Fibroblast of peridontal ligament (primary cell): ENCODE results near the gene PSMD10.

ENCODE experiments used
- DNase-seq: peaks from one replicate; pipeline ENCODE4 v3.0.0-alpha.2; 2010; ENCODE audit errors: extremely low read depth

The PSMD10 gene

DNA sequence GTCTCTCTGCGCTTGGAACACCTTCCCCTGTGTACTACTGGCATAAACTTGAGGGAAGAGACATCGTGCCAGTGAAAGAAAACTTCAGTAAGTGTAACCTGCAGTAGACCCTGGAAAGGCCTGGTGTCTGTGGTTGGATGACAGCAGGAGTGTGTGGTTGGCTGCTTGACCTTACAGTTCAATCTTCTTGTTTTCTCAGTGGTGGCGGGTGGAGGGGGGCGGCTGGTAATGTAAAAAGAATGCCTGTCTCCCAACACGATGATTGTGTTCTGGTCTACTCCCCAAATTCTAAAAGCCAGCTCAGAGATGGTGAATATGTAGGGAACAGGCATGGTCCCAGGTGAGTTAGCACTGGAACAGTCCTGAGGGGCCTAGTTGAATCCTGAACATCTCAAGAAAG lies 18.6 kb downstream of the PSMD10 start:
- no peak for DNase-seq

DNA sequence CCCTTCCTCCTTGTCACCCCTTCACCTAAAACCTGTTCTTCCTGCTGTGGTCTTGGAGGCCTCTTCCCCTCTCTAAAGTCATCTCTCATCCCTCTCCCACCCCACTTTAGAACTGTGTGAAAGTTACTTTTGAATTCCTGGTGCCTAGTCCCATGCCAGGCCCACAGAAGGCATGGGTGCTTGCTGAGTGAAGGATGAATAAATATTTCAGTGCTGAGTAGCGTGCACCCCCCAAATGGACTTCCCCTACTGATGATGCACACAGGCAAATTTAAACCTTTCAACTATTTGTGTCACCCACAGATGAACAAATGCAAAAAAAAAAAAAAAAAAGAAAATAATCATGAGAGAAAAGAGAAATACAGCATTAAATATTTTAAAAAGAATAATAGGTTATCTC lies 19.8 kb downstream of the PSMD10 start:
- DNase-seq: no peak

DNA sequence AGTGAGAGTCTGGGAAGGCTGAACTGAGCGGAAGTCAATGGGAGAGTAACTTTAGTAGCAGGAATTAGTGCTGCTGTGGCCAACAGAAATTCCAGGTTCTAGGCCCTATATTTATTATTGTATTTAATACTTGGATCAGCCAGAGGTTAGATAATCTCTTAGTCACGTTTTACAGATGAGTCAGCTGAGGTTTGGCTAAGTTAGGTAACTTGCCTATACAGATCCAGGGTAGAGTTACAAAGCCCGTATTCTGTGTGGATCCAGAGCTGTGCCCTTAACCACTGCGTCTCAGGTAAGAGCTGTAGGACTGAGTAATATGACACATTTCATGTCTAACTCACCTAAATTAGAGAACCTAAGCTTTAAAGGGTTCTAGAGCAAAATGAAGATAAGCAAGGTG lies 20.5 kb downstream of the PSMD10 start:
- peak; percentile 9 for DNase-seq

DNA sequence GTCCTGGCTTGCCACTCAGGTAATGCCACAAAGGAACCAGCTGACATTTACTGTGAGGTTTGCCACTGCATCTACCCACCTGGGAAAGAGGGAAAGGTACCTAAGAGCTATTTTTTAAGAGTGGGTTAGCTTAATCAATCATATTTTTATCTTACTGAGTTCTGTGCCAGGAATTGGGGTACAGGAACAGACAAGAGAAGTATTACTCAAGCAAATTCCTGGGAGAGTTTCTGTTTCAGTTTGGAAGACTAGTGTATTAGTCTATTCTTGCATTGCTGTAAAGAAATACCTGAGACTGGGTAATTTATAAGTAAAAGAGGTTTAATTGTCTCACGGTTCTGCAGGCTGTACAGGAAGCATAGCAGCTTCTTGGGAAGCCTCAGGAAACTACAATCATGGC lies 23.2 kb downstream of the PSMD10 start:
- no peak for DNase-seq

DNA sequence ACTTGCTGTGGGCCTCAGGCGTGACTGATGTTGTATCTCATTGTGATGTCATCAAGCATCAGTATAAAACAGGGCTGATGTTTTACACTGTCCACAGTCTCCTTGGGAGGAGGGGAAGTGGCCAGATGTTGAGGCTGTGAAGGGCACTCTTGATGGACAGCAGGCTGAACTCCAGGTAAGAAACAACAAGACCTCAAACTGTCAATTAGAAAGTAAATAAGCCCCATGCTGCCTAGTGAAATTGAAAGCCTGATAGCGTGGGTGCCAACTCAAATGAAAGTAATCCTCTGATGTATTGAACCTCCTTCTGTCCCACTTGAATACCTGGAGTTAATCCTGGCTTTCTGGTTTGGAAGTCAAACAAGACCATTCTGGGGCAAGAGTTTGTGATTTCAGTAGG lies 26.7 kb downstream of the PSMD10 start:
- DNase-seq: no peak

DNA sequence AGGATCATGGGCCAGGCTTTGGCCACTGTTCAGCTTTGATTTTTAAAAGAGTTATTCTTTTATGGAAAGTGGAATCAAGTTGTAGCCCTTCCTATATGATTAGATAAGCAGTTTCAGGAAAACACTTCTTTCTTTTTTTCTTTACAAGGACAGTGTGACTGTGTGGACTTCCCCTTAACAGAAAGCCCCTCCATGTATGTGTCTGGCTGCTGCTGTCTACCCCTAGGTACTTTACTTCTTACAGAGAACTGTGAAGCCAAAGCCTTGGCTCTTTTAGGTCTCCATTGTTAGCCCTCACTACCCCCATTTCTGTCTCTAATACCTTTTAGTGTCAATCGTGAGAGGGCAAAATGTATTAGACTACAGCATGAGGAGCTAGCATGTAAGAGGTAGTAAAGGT lies 27.3 kb downstream of the PSMD10 start:
- no peak for DNase-seq

DNA sequence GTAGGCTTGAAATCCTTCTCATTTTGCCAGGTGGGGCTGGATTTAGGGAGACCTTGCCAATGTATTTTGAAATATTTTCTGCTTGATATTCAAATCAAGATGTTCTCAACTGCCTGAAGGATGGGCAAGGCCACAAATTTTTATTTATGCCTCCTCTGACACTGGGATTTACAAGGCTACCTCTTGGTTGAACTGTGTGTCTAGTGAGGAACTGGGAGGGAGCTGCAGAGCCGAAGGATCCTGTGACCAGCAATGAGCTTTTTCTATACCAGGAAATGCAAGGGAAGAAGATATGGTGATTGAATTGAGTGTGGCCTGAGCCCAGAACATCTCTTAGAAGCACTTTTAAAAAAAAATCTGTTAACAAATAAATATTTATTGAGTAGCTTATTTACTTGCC lies 31.5 kb downstream of the PSMD10 start:
- DNase-seq: no peak

DNA sequence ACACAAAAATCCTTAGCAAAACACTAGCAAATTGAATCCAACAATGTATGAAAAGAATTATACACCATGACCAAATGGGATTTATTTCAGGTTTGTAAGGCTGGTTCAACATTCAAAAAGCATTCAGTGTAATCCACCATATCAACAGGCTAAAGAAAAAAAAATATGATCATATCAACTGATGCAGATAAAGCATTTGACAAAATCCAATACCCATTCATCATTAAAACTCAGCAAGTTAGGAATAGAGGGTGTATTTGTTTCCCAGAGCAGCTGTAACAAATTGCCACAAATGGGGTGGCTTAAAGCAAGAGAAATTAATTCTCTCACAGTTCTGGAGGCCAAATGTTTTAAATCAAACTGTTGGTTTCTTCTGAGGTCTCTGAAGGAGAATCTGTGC lies 35.8 kb downstream of the PSMD10 start:
- DNase-seq: no peak

DNA sequence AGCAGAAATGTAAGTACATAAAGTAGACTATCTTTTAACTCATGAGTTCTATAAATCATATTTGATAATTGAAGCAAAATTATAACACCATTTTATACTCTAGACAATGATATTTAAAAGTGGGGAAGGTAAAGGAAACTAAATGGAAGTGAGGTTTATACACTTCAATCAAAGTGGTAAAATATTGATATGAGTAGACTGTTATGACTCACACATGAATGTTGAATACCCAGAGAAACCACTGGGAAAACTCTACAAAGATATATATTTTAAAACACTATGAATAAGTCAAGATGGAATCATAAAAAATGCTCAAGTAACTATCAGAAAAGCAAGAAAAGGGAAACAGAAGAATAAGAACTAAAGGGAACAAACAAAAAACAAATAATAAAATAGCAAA lies 38.1 kb downstream of the PSMD10 start:
- no peak for DNase-seq

DNA sequence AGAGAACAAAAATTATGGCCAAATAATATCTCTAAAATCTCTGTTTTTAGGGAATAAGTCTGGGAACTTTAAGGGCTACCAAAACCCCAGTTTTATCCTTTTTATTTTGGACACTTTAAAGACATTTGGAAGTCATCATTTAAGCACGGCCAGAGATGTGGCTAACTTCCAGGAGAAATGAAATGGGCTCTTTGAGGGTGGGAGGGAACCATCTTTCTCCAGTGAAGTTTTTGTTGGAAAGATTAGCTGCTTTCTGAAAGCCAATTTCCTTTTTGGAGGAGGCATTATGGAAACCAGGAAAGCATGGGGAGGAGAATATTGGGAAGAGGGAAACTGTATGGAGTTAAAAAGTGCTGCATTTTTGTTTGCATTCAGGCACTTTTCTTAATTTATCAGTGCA lies 41.7 kb downstream of the PSMD10 start:
- DNase-seq: peak; percentile 6

DNA sequence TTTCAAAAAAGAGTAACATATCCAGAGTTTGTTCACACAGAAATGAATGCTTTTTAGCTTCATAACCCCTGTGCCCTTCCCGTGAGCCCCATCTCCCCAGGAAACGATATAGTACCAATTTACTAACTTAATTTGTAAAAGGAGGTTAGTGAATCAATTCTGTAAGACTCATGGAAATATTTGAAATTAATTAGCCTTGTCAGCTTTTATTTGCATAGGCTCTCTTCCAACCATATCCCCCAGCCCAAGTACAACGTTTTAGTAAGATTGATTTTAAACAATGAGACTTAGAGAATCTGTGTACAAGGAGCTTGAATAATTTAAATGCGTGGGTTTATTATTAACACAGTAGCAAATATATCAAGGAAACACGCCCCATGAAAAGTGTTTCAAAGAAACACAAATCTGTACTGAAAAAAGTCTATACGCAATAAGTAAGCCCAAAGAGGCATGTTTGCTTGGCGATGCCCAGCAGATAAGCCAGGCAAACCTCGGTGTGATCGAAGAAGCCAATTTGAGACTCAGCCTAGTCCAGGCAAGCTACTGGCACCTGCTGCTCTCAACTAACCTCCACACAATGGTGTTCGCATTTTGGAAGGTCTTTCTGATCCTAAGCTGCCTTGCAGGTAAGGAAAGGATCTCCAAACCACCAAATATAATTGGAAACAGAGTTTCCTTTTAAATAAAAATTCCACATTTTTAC lies 46.6 kb downstream of the PSMD10 start, which contains the start of gene VSIG1:
Gene VSIG1, plus strand, starts transcription at position 512 of the 703 bp plus-strand sequence. Its CDS starts 66 bp downstream, at position 578.
- no peak for DNase-seq

DNA sequence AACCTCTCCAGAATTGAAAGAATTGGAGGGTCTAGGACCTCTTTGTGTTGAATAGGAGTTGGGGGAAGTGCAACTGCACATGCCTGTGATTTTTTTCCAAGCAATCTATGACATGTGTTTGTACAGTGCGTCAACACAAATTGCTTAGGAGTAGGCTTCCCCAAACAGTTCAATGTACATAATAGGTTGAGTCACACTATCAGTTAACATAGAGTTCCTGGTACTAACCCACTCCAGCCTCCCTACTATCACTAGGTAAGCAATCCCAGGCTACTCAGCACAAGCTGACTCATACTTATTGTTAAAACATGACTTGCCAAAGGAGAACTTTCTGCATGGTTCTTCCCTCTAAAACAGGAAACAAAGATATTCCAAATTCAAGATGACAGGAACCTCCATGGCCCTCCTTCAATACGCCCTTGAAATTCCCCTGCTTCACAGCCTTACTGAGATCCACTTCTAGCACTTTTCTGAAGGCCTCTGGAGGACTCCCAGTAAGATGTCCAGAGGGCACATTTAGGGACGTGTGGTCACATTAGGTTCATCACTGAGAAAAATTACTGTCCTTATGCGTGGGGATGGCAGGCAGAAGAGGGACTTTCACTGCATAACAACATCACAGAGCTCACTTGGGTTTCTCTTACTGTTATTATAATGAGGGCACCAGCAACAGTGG lies 54.9 kb downstream of the PSMD10 start:
- peak; percentile 43 for DNase-seq

DNA sequence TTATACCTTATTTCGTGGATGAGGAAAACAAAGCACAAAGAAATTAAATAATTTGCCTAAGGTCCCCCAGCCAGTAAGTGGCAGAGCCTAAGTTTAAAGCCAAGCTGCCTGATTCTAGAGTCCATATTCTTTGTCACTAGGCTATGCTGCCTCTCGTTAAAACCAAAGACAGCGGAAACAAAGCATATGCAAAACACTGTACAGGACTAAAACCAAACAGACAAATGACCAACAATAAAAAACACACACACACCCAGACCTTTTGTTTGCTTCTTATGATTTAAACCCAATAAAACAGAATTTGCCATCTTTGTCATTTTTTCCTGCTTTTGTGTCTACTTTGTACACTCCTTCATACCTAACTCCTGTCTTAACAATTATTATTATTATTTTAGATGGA lies 56.6 kb downstream of the PSMD10 start:
- DNase-seq: no peak
